Motor neuron (in vitro differentiated cells): ENCODE measurements around the gene CD9. TPM values are rescaled to one million over a fixed set of nuclear protein-coding genes. Genes with fewer than 3 reads are reported as not detected.
"Not testable (repeated sequence)": the region's sequence is repeated elsewhere in the genome, so short reads cannot be mapped to it uniquely, and the experiment has no call there.

Experiments
- ATAC-seq, 8 experiments: fragments of 200-7000 bp; cut with Tn5 transposase; replicated peaks in 6 of 8; 2 replicates each; pipeline ENCODE4 v1.8.0; 2021; ENCODE audit warnings: mild to moderate bottlenecking in 8 of 8, moderate library complexity in 8 of 8
- H3K27ac ChIP-seq, 2 donors: fragments of 250-450 bp; sonication (Bioruptor Pico); 2 replicates each; pipeline ENCODE4 v1.9.0; 2021; ENCODE audit warnings: antibody characterized with exemption in 2 of 2, mild to moderate bottlenecking in 2 of 2, moderate library complexity in 1 of 2
- H3K4me1 ChIP-seq, 2 donors: fragments of 250-450 bp; sonication (Bioruptor Pico); replicated peaks in 1 of 2; 2 replicates each; pipeline ENCODE4 v1.6.1; 2021; ENCODE audit warnings: antibody characterized with exemption in 2 of 2, mild to moderate bottlenecking in 2 of 2, moderate library complexity in 1 of 2
- H3K4me3 ChIP-seq, 5 donors: fragments of 250-450 bp; sonication (Bioruptor Pico); 2 replicates each; pipeline ENCODE4 v1.9.0; 2021; ENCODE audit warnings: antibody characterized with exemption in 5 of 5, mild to moderate bottlenecking in 5 of 5, moderate library complexity in 4 of 5
- WGBS, 10 experiments: fragments of 450-650 bp; shearing (Covaris generic); methylation state at CpG; one replicate each; pipeline ENCODE4 v1.0.0; 2022; 5-methylcytosine and 5-hydroxymethylcytosine counted together
- in situ Hi-C, 9 experiments: fragments of 400-800 bp; cut with MboI; loops; one replicate each; pipeline ENCODE4 v1.15.0; 2021; ENCODE audit warnings: low sequenced_read_pairs in 9 of 9, low pct_unique_long_range_greater_than_20kb in 2 of 9; ENCODE audit not compliant: unreplicated experiment in 9 of 9
- total RNA-seq, 8 experiments: library from RNA; unstranded; fragments of 300-600 nt; gene quantifications; 2 replicates each; pipeline versions ENCODE4 v1.2.3 to v1.2.4, GENCODE V29; 2022

Gene CD9
- total RNA-seq, 8 experiments from 2014 or later = 0.73 to 104 (median 2.5) TPM

DNA sequence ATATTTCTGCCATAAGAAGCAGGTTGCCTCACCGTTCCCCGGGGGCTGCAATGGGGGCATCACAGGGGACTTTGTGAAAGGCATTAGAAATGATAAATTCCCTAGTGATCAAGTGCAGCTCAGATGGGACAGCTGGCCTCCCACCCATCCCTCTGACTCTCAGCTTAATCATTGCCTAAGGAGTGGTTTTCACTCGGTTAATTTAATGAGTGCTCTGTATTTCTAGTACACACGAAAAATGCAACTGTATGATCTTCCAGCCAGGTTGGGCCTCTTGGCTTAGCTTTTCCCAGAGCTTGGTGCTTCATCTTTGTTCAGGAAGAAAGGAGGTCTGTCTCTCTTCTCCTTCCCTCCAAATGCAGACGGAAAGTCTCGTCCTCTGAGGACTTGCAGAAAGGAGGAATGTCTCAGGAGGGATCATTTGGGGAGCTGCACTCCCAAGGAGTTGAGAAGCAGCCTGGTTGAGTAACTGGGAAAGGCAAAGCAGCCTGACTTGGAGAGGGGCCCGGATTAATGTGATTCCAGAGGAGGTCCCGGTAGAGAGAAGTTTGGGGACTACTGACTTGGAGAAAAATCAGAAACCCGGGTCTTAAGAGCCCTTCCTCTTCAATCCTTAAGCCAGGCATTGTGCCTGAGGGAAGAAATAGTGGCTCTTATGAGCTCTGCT is 7.2 kb downstream of the CD9 start:
- Histone ChIP-seq H3K27ac (no peak overlapping the region), H3K4me3 (no peak overlapping the region), H3K4me1 (peaks cover 17 to 31% of the 10 kb centered on the region in 2 donors)
- in situ Hi-C loops = no loop called here
- ATAC-seq = no peak
- WGBS, 10 experiments = 25 to 54% (median 42%) methylated on average over 1 to 9 of the region's 9 CpGs; no CpG with 5 or more reads in 2 of the 10 experiments

DNA sequence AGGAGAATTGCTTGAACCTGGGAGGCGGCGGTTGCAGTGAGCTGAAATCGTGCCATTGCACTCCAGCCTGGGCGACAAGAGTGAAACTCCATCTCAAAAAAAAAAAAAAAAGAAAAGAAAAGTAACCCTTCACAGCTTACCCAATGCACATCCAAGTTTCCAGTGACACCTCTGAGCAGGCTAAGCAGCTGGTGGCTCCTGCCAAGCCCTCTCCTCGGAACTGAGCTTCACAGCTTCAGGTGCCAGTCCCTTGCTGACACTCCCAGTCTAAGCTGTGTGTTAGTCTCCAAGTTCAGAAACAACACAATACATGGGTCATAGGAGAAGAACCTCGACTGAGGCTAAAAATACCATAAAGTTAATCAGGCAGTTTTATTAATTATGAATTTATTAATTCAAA is 7.9 kb downstream of the CD9 start:
- Histone ChIP-seq H3K4me1 (peaks cover 17 to 26% of the 10 kb centered on the region in 2 donors), H3K4me3 (no peak overlapping the region), H3K27ac (no peak overlapping the region)
- in situ Hi-C loops = no loop called here
- WGBS, 10 experiments = 20 to 100% (median 94%) methylated on average over 1 to 6 of the region's 6 CpGs; no CpG with 5 or more reads in 3 of the 10 experiments
- no peak for ATAC-seq

DNA sequence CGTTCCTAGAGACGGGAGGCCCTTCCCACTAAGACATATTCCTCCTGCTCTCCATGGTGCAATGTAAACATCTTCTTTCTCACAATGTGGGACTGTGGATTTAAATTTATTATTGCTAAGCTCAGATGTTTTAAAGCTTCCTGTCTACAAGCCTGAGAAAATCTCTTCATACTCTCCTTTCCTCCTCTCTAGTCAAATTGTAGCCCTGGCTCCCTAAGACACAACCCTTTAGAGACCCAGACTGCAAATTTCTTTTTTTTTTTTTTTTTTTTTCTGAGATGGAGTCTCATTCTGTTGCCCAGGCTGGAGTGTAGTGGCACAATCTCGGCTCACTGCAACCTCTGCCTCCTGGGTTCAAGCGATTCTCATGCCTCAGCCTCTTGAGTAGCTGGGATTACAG is 9.2 kb downstream of the CD9 start:
- H3K27ac ChIP-seq, H3K4me3 ChIP-seq, in situ Hi-C loops: not testable (repeated sequence)
- H3K4me1 ChIP-seq = peaks cover 16 to 25% of the 10 kb centered on the region in 2 donors
- 67 to 100% (median 88%) methylated on average over 2 to 3 of the region's 4 CpGs; no CpG with 5 or more reads in 5 of the 10 experiments for WGBS, 10 experiments
- peak in 2 of 8 experiments; percentile 38 to 78 for ATAC-seq

DNA sequence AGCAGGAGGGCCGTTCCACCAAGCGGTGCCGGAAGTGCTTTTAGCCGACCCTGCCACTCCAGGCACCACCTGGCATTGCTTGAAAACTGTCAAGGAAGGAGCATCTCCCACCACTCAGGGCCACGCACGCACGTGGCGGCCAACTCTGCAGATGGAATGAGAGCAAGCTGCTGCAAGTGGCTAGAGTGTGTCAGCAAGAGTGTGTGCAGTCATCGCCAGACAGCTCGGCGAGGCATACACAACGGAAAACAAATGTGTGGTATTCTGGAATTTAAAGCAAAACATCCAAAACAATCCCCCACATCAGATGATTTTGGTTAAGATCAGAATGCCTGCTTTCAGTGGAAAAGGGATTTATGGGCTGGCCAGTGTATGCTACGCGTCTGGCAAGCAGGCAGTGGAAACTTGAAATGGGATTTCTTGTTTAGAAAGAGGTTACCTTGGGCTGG is 11.2 kb downstream of the CD9 start:
- ATAC-seq = no peak
- Histone ChIP-seq H3K27ac (no peak overlapping the region), H3K4me3 (no peak overlapping the region), H3K4me1 (peaks cover 0 to 15% of the 10 kb centered on the region in 2 donors)
- in situ Hi-C loops = no loop called here
- WGBS, 10 experiments = 31 to 93% (median 88%) methylated on average over 2 to 14 of the region's 14 CpGs; no CpG with 5 or more reads in 4 of the 10 experiments

DNA sequence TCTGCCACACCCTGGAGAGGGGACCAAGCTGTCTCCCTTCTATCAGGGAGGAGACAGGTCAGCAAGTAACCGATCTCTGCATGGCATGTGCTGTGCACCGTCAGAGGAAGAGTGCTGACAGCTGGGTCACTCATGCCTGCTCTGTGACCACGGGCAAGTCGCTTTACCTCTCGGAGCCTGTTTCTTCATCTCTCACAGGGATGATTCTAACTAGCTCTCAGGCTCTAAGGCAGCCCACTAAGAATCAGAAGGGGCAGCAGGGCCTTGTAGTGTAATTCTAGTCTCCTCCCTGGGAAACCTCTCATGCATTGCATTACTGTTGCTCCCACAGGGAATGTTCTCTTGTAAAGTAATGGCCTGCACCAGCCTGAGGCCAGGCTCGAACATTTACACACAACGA is 11.9 kb downstream of the CD9 start:
- Histone ChIP-seq H3K4me1 (peaks cover 0 to 11% of the 10 kb centered on the region in 2 donors), H3K4me3 (no peak overlapping the region), H3K27ac (no peak overlapping the region)
- 40 to 100% (median 62%) methylated on average over 1 to 4 of the region's 7 CpGs; no CpG with 5 or more reads in 7 of the 10 experiments for WGBS, 10 experiments
- no peak for ATAC-seq
- in situ Hi-C loops = no loop called here

DNA sequence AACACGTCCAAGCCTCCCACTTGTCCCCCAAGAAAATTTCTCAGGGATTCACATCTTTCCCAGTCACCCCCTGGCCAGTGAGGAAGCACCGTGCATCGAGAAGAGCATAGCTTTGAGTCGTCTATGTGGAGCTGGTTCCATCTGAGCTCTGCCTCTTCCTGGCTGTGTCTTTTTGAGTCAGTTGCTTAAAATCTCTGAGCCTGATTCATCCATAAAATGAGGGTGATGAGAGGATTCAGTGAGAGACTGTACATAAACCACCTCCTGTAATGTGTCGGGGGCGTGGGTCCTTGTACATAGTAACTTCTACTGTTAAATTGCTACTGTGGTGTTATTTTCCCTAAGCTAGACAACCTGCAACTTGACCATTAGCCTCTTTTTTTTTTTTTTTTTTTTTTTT is 13.8 kb downstream of the CD9 start:
- no peak for ATAC-seq
- Histone ChIP-seq H3K27ac (no peak overlapping the region), H3K4me1 (peaks cover 0 to 7% of the 10 kb centered on the region in 2 donors), H3K4me3 (no peak overlapping the region)
- 17 to 93% (median 56%) methylated on average over 2 to 5 of the region's 6 CpGs; no CpG with 5 or more reads in 2 of the 10 experiments for WGBS, 10 experiments
- in situ Hi-C loops = no loop called here

DNA sequence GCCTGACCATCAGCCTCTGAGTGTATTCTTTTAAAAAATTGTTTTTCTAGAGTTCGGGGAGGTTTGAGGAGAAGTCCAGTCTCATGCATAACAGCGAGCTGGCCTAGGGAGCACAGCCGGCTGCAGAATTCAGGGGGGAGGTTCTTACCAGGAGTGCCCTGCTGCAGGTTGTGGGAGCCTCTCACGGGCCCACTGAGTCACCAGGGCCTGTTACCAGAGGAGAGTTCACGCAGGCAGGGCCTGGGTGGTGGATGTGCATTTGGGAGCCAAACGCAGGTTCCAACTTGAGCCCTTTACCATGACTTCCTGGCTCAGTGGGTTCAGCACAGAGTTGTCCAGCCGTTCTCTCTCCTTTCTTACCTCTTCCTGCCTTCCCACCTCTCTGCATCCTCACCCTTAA is 14.4 kb downstream of the CD9 start:
- in situ Hi-C loops = no loop called here
- H3K27ac ChIP-seq = no peak overlapping the region
- WGBS, 10 experiments = 72 to 100% (median 78%) methylated on average over 1 to 4 of the region's 7 CpGs; no CpG with 5 or more reads in 4 of the 10 experiments
- no peak overlapping the region for H3K4me3 ChIP-seq
- ATAC-seq = no peak
- H3K4me1 ChIP-seq = peaks cover 0 to 7% of the 10 kb centered on the region in 2 donors

DNA sequence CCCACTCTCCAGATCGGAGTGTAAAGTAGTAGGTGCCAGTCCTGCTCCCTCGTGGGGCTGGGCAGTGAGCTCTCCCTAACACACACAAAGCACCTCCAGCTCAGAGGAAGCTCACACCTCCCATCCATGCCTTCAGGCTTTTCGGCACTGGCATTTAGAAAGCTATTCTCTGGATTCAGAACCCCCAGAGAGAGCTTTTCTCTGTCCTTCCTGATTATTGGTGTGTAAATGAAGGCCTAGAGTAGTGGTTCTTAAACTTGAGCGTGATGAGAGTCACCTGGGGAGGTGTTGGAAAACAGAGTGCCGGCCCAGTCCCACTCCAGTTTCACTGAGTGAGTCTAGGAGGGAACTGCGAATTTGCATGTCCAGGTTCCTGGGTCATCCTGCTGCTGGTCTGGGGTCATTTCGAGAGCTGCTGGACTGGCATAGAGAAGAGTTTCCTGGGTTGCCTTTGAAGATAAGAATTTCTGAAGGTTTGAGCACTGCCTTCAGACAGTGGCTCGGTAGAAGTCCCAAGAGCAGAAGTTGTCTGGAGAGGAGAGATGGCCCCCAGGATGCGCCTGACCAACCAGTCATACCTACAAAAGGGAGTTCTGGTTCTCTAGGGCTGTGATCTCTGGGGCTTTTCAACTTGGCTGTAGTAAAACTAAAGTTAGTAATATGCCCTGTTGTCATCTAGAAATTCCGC is 15.1 kb downstream of the CD9 start:
- in situ Hi-C loops = no loop called here
- H3K4me3 ChIP-seq = no peak overlapping the region
- no peak overlapping the region for H3K27ac ChIP-seq
- whole genome bisulfite sequencing, 10 experiments = 36 to 100% (median 58%) methylated on average over 1 to 7 of the region's 10 CpGs; no CpG with 5 or more reads in 1 of the 10 experiments
- no peak for ATAC-seq
- H3K4me1 ChIP-seq = peaks cover 0 to 7% of the 10 kb centered on the region in 2 donors

DNA sequence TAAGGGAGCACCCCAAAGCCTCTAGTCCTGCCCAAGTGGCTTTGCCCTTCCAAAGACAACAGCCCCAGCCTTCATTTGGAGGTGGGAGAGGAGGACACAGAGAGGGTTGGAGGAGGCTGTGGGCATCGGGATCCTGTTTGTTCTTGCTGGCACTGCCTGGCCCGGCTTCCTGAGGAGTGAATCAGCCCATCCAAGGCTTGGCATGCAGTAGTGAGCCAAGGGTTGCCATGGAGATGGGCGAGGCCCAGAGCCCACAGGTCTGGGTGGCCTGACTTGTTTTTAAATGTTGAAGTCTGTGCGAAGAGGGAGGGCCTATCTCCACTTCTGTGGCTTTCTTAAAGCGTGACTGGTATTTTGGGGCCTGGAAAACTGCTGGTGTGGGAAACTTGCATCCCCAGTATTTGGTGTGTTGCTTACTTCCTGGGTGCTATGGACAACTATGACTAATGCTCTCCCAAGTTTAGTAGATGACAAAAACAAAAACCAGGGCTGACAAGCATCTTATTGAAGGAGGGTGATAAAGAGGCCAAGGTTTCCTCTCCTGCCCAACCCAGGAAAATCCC is 15.8 kb downstream of the CD9 start:
- 0 to 100% (median 20%) methylated on average over 1 to 3 of the region's 5 CpGs; no CpG with 5 or more reads in 5 of the 10 experiments for WGBS, 10 experiments
- Histone ChIP-seq H3K4me1 (peaks cover 0 to 7% of the 10 kb centered on the region in 2 donors), H3K4me3 (no peak overlapping the region), H3K27ac (no peak overlapping the region)
- peak; percentile 57 to 98 (median 84) for ATAC-seq
- in situ Hi-C loops = no loop called here

DNA sequence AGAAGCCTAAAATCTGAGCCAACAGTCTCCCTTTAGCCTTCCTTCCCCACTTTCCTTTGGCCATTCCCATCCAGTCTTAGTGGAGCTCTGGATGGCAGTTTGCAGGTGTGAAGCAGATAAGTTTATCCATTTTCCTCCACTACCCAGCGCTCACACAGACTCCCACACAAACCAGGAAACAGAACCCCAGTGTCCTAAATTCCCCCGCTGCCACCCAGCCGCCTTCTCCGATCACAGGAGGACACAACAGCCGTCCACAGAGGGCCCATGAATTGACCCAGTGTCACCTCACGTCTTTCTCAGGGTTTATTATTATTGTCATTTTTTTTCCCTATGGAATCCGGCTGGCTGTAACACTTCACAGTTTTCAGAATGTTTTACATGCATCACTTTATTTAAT is 16.4 kb downstream of the CD9 start:
- Histone ChIP-seq H3K4me3 (no peak overlapping the region), H3K4me1 (peaks cover 0 to 7% of the 10 kb centered on the region in 2 donors), H3K27ac (no peak overlapping the region)
- in situ Hi-C loops = no loop called here
- WGBS, 10 experiments = 44 to 100% (median 94%) methylated on average over 1 to 7 of the region's 7 CpGs; no CpG with 5 or more reads in 1 of the 10 experiments
- no peak for ATAC-seq

DNA sequence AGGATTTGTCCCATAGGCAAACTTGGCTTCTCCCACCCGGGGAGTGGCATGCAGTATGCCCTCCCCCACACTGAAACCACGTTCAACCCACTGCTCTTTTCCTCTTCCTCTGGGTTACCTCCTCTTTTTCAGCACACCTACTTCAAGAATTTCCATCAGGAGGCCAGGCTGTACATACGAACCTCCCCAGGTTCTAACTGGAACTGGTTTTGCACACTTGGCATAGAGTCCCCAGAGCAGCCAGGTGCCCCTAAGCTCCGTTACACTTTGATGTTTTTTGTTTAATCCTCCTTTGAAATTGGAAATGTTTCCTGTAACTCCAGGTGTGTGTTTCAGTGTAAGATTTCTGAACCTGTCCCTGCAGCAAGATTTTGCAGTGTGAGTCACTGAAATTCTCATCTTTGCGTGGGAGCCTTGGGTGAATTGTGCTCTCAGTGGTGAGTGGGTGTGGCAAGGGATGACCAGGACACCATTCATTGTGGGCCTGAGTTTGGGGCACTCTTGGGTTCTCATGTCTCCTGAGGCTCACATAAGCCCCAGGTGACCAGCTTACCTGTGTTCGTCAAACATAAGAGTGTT is 18.2 kb downstream of the CD9 start:
- 66 to 100% (median 83%) methylated on average over 1 to 4 of the region's 6 CpGs; no CpG with 5 or more reads in 1 of the 10 experiments for WGBS, 10 experiments
- peaks cover 13 to 19% of the 10 kb centered on the region in 2 donors for H3K4me1 ChIP-seq
- H3K27ac ChIP-seq = no peak overlapping the region
- in situ Hi-C loops = no loop called here
- ATAC-seq = no peak
- no peak overlapping the region for H3K4me3 ChIP-seq

DNA sequence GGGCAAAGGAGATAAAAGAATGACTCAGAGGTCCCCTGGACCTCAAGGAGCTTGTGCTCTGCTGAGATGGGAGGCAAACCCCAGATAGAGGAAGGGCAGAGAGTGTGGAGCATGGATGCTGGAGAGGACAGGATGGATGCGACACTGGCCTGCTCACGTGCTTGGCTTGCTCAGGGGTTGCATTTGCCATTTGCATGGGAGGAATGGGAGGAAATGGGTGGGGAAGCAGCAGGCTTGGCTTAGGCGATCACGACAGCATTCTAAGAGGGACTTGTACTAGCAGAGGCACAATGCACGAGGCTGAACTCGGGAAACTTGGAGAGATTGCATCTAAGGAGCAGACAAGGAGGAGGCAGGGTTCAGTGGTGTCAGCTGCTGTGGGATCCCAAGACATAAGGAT is 19.8 kb downstream of the CD9 start:
- Histone ChIP-seq H3K4me1 (peaks cover 13 to 19% of the 10 kb centered on the region in 2 donors), H3K4me3 (no peak overlapping the region), H3K27ac (no peak overlapping the region)
- in situ Hi-C loops = no loop called here
- ATAC-seq = peak in 2 of 8 experiments; percentile 58 to 70
- 21 to 100% (median 85%) methylated on average over 1 to 5 of the region's 6 CpGs; no CpG with 5 or more reads in 6 of the 10 experiments for WGBS, 10 experiments

DNA sequence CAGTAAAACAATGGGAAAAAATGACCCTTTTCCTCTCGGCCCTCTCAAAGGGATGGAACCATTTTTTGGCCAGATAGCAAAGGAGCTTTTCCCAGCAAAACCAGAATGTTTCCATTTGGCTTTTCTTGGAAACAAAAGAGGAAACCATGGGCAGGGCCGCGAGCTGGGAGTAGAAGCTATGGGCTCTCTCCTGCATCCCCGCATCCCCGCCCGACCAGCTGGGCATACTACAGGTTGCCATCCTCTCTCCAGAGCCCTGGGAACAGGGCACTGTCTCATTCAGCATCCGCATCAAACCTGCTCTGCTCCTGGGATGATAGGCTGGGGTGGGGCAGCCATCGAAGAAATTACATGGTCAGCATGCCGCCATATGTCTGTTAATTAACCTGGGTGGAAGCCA is 20.9 kb downstream of the CD9 start:
- Histone ChIP-seq H3K4me1 (peaks cover 13 to 19% of the 10 kb centered on the region in 2 donors), H3K4me3 (no peak overlapping the region), H3K27ac (no peak overlapping the region)
- ATAC-seq = no peak
- 60 to 100% (median 83%) methylated on average over 1 to 6 of the region's 9 CpGs; no CpG with 5 or more reads in 2 of the 10 experiments for WGBS, 10 experiments
- in situ Hi-C loops = no loop called here
